H1 (cell line): ENCODE results near the gene TUBB2B.
"Not testable (repeated sequence)": the region's sequence is repeated elsewhere in the genome, so short reads cannot be mapped to it uniquely, and the experiment has no call there.

Experiments
- ASH2L ChIP-seq: fragments of 200-600, 300-600 bp; sonication (generic); IDR thresholded peaks from one replicate; pipeline ENCODE4 v1.7.1; 2017; ENCODE audit warnings: low read length
- CTCF ChIP-seq, 3 experiments: IDR thresholded peaks; 1 replicate in 2 of 3; 2 replicates in 1 of 3; pipeline versions ENCODE4 v1.5.1 to v1.6.1; 2011; ENCODE audit warnings: low read length in 3 of 3, mild to moderate bottlenecking in 3 of 3, inconsistent platforms in 2 of 3, low read depth in 1 of 3, moderate library complexity in 1 of 3; ENCODE audit not compliant: insufficient read depth in 1 of 3; ENCODE audit errors: control extremely low read depth in 1 of 3
- EP300 ChIP-seq, 2 experiments: IDR thresholded peaks; 1 replicate in 1 of 2; 2 replicates in 1 of 2; pipeline ENCODE4 v1.6.1; 2011 to 2012; ENCODE audit warnings: low read depth in 2 of 2, low read length in 2 of 2, mild to moderate bottlenecking in 2 of 2, borderline replicate concordance in 1 of 2, inconsistent platforms in 1 of 2, moderate library complexity in 1 of 2
- HDAC6 ChIP-seq: IDR thresholded peaks from one replicate; pipeline ENCODE4 v1.7.1; 2012; ENCODE audit warnings: low read depth, mild to moderate bottlenecking, inconsistent platforms, low read length, moderate library complexity
- POLR2A ChIP-seq, 2 experiments: IDR thresholded peaks; 1 replicate in 1 of 2; 2 replicates in 1 of 2; pipeline ENCODE4 v1.6.1; 2011; ENCODE audit warnings: low read depth in 2 of 2, low read length in 2 of 2, mild to moderate bottlenecking in 2 of 2; ENCODE audit errors: control extremely low read depth in 1 of 2
- POLR2AphosphoS5 ChIP-seq: IDR thresholded peaks from 2 replicates; pipeline ENCODE4 v1.6.1; 2011; ENCODE audit warnings: low read depth, low read length
- TCF12 ChIP-seq: IDR thresholded peaks from 2 replicates; pipeline ENCODE4 v1.6.1; 2011; ENCODE audit warnings: low read depth, mild to moderate bottlenecking, low read length
- TF ChIP-seq, protein P1 (sequence below): IDR thresholded peaks from 2 replicates; pipeline ENCODE4 v1.6.1; 2012; ENCODE audit warnings: inconsistent platforms

DNA sequence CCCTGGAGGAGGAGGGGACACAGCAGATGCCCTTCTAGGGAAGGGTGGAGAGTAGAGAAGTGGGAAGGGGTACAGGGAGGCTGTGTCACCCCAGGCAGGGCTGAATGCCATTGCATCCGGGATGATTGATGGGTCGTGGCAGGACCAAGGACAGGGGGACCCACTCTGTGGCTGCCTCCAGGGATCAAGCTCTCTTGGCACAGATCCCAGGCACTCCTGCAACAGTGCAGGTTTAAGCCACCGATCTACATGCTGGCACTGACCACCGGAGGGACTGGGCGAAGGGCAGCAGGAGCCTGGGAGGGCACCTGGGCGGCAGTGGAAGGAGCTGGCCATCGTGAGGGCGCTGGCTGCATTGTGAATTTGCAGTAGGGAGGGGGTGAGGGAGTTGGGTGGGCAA lies 47.5 kb downstream of the TUBB2B start:
- not testable (repeated sequence) for TF ChIP-seq CTCF (IDR thresholded peaks at IDR 0.05; ENCODE audit: control extremely low read depth in 1 of 3, insufficient read depth in 1 of 3, low read depth in 1 of 3, low read length in 3 of 3); EP300 (IDR thresholded peaks at IDR 0.05; ENCODE audit: borderline replicate concordance in 1 of 2, low read depth in 2 of 2, low read length in 2 of 2); TCF12; POLR2A (IDR thresholded peaks at IDR 0.05; ENCODE audit: control extremely low read depth in 1 of 2, low read depth in 2 of 2, low read length in 2 of 2); ASH2L; POLR2AphosphoS5; HDAC6
- TF ChIP-seq, protein P1, sequence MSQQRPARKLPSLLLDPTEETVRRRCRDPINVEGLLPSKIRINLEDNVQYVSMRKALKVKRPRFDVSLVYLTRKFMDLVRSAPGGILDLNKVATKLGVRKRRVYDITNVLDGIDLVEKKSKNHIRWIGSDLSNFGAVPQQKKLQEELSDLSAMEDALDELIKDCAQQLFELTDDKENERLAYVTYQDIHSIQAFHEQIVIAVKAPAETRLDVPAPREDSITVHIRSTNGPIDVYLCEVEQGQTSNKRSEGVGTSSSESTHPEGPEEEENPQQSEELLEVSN: not testable (repeated sequence)
